Measurements from ENCODE around the gene MZB1.

- TF ChIP-seq FOSL2 (IDR thresholded peaks at IDR 0.05; ENCODE audit: borderline replicate concordance, low read depth), result no peak
- TF ChIP-seq, protein P1, sequence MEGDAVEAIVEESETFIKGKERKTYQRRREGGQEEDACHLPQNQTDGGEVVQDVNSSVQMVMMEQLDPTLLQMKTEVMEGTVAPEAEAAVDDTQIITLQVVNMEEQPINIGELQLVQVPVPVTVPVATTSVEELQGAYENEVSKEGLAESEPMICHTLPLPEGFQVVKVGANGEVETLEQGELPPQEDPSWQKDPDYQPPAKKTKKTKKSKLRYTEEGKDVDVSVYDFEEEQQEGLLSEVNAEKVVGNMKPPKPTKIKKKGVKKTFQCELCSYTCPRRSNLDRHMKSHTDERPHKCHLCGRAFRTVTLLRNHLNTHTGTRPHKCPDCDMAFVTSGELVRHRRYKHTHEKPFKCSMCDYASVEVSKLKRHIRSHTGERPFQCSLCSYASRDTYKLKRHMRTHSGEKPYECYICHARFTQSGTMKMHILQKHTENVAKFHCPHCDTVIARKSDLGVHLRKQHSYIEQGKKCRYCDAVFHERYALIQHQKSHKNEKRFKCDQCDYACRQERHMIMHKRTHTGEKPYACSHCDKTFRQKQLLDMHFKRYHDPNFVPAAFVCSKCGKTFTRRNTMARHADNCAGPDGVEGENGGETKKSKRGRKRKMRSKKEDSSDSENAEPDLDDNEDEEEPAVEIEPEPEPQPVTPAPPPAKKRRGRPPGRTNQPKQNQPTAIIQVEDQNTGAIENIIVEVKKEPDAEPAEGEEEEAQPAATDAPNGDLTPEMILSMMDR (IDR thresholded peaks at IDR 0.05), result peak; percentile 46
- TF ChIP-seq SIN3A (IDR thresholded peaks at IDR 0.05; ENCODE audit: borderline replicate concordance, low read depth, low read length), result no peak
- TF ChIP-seq TEAD4 (IDR thresholded peaks at IDR 0.05; ENCODE audit: borderline replicate concordance, insufficient read depth), result no peak
- TF ChIP-seq, protein P2, sequence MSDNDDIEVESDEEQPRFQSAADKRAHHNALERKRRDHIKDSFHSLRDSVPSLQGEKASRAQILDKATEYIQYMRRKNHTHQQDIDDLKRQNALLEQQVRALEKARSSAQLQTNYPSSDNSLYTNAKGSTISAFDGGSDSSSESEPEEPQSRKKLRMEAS (IDR thresholded peaks at IDR 0.05; ENCODE audit: low read depth), result 0 out of 2 replicates have a peak, but pooled peaks have one; percentile 19
- no peak for TF ChIP-seq POLR2AphosphoS5 (IDR thresholded peaks at IDR 0.05; ENCODE audit: low read depth, low read length)
Measured at GRCh38 chr5:139394123-139394653, 4.5 kb upstream of the MZB1 start.

Measured in SK-N-SH (cell line).